HG03159 (cell line): ENCODE data around the gene DACH1.

ENCODE experiments used
- ATAC-seq: cut with Tn5 transposase; IDR thresholded peaks from one replicate; pipeline ENCODE4 v1.9.1; 2021; ENCODE audit warnings: mild to moderate bottlenecking, moderate library complexity; ENCODE audit not compliant: unreplicated experiment

The DACH1 gene

DNA sequence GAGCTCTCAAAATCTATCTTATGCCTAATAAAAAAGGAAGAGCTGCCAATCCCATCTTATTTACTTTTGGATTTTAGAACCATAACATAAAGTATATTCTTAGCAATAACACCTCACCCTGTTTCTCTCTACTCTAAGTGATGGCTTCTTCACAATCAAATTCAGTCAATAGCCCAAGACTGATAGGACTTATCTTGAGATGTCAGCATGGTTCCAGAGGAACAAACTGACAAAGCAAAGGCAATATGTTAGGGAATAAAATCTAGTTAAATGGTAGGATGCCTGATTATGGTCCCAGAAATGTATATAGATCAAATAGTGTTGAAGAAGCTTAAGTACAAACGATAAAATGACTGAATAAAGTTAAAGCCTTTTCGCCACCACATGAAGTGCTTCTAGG, 36.3 kb downstream of the DACH1 start:
- no peak for ATAC-seq

DNA sequence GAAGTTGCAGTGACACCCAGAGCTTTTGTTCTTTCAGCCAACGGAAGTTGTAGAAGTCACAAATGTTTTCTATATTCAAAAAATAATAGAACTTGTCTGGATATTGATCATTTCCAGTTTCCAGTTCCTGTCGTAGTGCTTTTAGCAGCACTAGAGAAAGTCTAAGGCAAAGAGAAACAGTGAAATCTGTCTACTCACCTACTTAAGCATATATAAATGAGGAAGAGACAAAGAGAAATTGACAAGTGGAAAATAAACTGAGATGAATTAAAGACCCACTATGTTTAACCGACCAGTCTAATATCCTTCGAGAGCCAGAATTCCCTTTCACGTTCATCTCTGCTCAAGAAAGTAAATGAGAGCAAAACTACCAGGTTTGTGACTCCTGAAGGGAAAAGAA, 36.7 kb downstream of the DACH1 start:
- no peak for ATAC-seq

DNA sequence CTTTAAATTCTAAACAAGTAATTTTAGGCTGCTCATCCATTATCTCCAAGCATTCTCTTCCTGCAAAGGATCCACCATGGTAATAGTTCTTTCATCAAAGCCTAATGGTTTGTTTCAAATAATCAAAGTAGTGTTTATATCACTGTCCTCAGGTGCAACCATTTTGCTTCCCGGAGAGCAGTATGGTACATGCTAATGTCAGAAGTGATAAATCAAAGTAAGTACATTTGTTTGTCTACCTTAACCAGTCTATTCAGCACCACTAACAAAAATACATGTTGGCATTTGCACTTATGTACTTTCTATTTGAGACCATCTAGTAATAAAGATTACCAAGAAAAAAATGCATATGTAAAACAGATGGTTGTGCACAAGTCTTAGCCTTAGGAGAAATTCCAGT, 37.5 kb downstream of the DACH1 start:
- no peak for ATAC-seq

DNA sequence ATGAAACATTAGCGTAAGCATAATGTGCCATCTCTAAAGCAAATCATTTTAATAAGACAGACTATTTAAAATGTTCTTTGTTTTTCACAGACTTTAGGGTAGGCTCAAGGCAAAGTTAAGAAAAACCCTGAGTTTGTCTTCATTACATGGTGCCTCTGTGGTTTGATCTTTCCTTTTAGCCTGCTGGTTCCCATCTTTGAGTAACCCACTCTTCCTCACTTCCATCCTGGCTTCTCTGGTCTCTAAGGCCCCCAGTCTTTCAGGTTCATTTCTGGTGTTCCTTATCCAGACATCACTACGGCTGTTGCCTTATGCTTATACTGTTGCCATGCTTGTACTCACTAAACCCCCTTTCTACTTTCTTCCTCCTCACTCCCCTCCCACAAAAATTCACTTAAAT, 38.4 kb downstream of the DACH1 start:
- no peak for ATAC-seq

DNA sequence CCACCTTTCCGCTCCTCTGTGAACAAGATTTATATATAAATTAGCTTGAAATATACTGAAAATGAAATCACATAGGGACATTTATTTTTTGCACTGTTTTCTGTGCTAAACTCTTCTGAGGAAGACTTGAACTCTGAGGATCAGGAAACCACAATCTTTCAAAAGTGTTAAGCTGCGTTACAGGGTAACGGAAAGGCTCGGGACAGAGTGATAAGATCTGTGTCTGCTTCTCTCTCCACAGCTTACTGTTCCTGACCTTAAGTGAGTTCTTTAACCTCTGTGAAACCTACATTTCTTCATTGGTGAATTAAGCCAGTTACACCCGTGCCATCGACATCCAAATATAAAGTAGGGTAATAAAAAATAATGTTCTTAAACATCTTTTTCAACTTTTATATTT, 38.9 kb downstream of the DACH1 start:
- no peak for ATAC-seq

DNA sequence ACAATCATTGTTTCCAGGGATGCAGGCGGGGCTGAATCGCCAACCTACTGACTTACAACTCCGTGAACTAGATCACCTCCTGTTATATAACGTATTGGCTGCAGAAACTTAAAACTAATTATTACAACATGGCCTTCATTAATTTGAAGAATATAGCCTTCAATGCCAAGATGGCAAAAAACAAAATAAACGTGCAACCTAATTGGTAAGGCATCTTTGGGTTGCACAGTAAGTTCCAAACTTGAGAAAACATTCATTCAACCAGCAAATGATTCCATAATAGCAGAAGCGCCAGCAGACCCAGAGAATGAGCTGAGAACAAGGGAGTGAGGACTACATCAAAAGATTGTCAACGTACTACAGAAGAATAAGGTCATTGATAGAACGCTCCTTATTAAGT, 39.8 kb downstream of the DACH1 start:
- no peak for ATAC-seq

DNA sequence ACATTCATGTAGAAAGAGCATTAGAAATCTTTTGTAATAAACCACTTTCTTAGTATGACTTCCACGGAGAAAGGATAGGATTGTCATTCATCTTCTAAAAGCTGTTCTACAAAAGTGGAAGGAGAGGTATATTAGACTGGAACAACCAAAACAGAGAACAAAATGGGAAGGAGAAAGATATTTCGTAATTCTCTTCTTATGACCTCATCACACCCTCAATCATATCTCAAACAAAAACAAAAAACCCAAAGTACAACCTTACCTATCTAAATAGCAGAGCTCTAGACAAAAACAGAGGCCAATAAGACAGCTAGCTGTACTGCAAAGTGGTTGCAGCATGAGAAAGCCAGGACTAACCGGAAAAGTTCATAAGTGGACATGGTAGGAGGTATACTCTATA, 46.3 kb downstream of the DACH1 start:
- ATAC-seq: no peak

DNA sequence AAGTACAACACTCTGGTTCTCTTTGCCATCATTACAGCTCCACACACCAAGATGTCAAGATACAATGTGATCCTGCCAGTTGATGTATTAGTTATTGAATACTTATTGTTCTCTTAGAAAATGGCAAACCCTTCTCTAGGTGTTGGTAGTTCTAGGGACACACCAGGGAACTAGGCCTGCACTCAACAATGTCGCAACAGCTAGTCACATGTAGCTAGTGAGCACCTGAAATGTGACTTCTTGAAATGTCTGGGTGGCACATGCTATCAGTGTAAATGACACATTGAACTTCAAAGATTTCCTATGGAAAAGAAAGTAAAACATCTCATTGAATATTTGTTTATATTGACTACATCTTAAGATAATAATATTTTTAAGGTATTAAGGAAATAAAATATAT, 49.7 kb downstream of the DACH1 start:
- no peak for ATAC-seq

DNA sequence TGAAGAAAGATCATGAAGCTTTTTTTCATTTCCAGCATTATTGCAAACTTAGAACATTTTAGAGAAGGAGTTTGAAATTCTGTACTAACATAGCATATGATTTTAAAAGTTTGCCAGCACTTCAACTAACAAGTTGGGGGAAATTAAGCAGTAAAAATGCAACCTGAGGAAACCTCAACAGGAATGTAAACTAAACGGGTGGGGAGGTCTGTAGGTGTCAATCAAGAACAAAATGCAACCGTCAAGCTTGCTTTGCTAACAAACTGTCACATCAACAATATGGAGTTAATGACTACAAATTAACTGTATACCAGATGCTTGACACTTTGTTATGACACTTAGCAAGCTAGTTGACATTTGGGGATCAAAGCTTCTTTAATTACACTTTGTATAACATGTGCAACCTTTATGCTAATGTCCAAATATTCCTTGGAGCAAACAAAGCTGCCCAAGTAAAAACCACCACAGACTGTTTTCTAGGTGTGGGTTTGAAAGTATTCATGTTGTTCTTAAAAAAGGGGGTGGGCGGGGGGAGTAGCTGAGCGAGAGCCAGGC, 52.1 kb downstream of the DACH1 start:
- ATAC-seq: no peak

DNA sequence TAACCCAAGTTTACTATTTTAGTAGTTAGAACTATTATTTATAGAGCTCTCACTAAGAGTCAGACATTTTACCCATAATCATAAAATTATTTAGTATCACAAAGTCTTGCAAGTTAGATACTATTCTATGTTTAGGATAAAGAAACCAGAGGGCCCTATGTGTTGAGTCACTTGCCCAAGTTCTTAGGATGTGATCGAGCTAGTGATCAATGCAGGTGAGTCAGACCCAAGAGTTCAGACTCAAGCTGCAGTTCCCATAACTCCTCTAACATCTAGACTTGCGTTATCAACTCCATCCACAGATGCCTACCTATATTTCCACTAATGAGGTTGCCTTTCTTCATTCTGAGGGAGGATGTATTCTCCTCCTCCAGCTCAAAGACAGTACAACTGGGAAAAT, 53.8 kb downstream of the DACH1 start:
- no peak for ATAC-seq

DNA sequence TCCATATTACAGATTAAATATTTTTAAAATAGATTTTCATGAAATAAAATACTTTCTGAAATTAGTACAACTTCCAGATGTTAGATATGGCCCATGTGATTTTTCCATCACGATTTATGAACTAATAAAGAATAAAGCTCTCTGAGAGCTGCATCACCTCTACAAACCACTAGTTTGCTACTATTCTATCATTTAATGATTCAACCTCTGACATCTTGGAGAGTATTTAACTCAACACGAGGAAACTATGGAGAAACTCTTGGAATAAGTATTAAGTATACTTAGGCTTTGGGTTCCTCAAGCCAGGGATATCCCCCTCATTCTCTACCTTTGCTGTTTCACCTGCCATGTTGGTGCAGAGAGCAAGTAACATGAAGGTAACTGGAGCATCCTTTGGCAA, 55.7 kb downstream of the DACH1 start:
- ATAC-seq: no peak

DNA sequence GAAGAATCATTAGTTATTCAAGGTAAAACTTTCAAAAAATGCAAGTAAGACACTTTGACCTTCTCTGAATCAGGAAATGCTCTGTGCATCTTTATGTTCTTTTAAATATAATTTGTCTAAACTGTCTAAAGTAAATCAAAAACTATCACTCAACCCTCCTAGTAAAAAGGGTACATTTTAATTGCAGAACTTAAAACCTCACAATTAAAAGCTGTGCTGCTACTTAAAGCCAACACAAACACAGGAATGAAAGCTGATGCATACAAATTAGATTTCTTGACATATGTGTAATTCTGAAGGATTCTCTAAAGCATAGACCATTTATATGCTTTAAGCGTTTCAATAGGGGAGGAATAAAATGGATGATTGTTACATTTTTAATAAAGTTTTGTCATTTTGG, 58.3 kb downstream of the DACH1 start:
- ATAC-seq: no peak

DNA sequence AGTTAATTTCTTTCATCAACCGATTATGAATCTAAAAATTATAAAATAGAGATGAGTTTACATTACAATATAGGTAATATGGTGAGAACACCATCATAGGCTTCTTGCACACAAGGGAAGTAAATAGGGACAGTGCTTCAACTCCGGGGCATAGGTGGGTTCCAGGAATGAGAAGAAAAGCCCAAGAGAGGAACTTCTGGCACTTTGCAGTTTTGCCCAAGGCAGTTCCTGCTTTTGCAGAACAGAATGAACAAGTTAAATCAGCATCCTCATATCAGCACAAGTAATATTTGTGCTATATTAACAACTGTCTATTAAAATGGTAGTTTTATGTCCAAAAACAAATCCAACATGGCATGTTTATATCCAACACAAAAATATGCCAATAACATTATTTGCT, 60.1 kb downstream of the DACH1 start:
- ATAC-seq: no peak

DNA sequence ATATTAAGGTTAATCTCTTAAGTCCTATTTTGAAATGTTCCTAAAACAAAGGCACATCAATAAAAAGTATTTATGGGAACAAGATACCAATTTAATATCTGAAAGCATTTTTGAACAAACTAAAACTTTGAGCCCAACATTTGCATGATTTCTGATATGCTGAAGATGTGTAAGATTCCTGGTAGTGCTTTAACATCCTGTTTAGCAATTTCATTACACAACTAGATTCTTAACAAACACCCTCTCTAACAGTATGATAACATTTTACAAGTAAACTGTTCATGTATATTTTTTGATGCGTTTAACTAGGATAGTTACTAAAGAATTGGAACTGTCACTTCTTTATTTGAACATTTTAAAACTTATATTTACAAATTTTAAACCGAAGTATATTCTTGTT, 63.9 kb downstream of the DACH1 start:
- ATAC-seq: no peak

DNA sequence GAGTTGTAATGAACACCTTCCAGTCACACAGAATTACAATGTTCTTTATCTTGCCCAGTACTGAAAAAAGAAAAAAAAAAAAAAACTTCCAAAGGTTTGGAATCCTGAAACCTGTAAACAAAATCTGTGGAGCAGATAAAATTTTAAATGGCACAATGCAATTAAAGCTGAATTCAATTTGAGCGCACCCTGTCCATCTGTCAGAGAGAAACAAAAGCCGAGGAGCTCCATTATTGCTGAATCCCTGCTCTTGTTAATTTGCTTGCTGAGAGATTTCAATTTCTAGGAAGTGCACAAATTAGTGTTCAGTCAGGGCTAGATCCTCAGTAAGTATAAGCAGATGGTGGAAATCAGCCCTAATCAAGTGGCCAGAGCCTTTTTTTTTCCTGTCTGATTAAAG, 65.2 kb downstream of the DACH1 start:
- ATAC-seq: no peak

DNA sequence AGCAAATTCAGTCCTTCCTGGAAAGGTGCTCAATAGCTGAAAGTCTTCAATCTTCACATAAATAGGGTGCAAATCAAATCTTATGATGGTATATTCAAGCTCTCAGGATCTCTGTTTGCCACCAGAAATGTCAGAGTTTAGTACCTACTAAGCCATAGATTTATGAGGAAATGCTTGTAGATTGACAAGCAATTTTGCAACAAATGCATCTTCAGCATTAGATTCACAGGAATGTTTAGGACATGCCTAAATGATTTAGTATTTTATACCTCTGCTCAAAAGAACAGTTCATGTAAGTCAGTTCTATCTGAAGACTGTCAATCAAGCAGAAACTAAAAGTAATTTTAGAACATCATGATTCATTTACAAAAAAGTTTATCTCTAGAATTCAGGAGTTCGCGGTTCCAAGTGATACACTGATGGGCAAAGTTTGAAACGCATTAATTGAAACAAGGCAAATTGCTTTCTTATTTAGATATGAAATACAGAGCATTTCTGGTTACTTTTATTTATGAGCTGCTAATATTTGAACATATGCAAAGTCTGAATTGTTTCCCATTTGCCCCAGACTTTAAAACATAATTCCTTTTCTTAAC, 65.7 kb downstream of the DACH1 start:
- no peak for ATAC-seq

DNA sequence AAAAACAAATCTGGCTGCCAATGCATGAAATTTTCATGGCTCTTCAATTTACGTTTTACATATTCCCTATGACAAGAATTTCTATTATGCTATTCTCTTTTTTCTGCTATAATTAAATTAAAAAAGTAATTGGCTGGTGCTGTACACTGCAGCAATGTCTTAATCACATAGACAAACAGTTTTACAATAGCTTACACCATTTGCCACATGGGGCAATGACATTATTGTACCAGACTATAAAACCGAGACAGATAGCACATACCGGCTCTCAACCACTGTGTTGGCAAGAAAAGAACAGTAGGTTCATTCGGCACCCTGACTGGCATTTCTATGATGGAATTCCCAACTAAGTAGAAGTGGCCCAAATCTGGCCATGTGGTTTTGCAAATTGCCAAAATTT, 67.7 kb downstream of the DACH1 start:
- no peak for ATAC-seq

DNA sequence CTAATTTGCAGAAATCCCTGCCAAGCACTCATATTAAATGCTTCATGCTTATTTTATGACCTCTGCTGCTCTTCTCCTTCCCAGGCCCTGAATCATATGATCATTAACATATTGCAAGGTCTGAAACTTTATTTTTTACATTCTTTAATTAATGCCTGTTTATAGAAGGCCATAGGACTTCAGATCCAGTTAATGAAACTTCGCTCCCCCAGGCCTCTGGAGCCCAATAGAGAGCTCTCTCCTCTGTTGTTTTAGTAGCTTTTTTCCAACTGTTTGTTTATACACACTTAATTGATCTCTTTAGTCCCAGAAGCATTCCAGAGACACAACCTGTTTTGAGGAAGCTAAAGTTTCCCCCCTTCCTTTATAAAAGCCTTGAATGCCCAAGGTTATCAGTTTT, 68.3 kb downstream of the DACH1 start:
- no peak for ATAC-seq

DNA sequence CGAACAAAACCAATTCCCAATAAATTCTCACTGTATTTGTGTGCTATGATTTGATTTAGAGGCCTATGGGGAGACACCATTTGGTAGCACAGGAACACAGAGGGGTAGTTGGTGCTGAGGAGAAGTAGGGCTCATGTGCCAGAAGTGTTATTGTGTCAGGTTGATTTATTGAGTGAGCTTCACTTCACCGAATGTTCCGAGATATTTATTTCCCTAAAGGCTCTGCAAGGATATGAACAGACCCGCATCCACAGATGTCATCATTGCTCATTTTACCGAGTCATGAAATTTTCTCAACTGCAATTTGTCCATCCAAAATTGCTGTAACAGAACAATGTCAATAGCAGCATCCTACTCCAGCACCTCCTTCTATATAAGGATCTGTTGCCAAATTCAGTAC, 69.5 kb downstream of the DACH1 start:
- ATAC-seq: no peak

DNA sequence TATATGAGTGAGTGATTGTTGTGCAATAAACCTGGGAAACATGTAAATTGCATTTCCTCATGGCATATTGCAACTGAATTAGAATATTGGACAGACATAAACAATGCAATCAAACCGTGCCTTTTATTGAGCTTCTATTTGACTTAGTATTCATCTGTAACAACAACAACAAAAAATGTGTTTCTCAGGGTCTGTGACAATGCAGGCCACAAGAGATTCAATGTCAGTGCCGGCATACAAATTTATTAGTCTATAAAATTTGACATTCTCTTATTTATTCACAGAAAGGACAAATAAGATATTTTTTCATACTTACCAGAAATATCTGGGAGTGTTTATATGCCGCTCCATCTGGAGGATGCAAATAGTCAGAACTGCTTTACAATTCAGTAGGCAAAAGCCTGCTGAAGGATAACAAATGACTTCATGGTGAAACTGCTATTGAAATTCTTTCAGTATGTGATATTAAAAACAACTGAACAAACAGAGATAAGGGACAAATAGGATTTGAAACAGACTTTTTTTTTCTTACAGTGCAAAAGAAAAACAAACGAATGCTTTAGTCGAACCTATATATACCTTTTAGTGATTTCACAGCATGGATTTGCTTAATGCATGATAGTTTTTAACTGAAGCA, 77.2 kb downstream of the DACH1 start:
- no peak for ATAC-seq

DNA sequence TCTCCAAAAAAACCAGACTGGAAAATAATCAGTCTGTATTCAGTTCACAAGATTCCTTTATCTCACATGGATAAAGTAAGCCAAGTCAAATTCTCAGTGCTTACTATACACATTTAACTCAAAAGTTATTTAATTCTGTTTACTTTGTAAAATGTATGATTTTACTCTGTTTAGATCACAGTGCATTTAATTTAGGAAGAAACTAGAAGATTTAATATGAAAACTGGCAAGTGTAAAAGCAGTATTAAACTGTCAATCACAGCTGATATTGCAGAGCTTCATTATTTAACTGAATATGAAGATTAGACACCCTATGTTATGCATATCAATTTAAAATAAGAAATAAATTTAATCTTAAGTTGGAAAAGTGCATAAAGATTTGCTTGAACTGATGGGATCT, 78.0 kb downstream of the DACH1 start:
- ATAC-seq: no peak

DNA sequence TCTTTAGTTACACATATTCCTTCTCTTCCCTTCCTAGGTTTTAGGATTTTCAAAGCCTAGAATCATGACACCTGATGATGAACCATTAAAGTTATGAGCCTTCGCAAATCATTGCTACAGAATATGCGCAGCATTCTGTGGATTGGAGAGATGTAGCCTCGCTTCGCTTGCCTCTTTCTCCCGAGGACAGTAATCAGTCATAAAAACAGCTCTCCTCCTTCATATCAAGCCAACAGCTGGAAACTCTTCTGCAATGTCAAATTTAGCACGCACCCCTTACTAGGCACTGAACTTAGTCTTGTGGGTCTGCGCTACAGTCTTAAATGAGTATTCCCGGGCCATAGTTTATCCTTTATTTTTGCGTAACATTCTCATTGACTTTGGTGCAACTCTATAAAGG, 79.6 kb downstream of the DACH1 start:
- ATAC-seq: no peak

DNA sequence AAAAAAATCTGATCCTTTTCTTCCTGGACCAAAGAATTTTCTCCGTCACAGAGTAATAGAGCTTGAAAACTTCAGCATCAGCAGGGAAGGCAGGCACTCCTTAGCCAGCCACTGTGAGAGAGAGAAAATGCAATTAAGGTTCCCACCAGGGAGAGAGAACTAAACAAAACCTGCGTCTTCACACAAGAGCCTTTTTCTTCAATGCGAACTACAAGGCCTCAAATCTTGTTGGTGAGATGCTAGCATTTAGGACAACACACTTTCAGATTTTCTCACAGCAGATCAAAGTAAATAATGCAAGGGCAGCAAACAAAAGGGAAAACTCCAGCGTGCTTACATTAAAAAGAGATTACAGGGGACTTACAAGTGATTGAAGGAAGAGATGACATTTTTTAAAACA, 80.1 kb downstream of the DACH1 start:
- ATAC-seq: no peak
